ENCODE measurements around the gene GRAP. TPM values are rescaled to one million over a fixed set of nuclear protein-coding genes. Genes with fewer than 3 reads are reported as not detected.
A peak's percentile ranks its signal among the peaks of the same experiment; 100 is the strongest.

GRAP gene
- polyA plus RNA-seq, 4 donors: 2.7 to 8.1 (median 5.9) TPM; not detected in 1

DNA sequence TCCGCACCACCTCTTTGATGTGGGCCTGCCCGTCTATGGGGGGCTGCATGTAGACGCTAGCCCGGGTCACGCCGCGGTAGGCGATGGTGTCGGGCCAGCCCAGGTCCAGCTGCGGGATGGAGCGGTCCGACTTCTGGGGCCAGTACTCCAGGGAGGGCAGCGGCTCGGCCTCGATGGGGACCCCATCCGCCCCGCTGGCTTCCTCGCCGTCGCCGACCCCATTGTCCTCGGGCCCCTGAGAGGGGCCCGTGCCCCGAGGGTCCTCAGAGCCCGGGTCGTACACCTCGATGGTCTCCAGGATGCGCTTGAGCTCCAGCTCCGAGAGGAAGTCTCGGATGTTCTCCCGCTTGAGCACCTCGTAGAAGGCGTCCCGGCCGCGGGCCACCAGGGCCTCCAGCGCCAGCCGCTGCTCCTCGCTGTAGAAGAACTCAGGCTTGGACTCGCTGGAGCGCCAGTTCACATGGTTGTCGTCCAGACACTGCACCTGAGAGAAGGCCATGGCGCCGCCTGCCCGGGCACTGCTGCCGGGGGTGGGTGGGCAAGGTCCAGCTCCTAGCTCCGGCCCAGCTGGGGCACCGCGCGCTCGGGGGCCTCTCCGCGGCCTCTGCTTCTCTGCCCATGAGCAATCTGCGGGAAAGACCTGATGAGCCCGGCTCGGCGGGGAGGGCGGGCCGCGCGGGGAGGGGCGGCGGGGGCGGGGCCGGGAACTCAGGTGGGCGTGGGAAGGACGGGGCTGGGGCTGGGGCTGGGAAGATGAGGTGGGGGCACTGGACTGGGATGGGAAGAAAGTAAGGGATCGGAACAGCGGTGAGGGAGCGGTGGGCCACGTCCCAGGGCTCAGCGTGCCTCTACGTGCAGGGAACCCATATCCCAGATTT, 43.0 kb downstream of the GRAP start:
- peaks cover 0 to 49% (median 0%) of the 10 kb centered on the region in 3 donors for H3K36me3 ChIP-seq (ENCODE audit: control insufficient read depth in 3 of 3, insufficient read depth in 2 of 3, low read depth in 1 of 3, low read length in 3 of 3)
- WGBS, 3 donors: 9 to 20% (median 19%) methylated on average over 61 to 73 of the region's 73 CpGs
- peak overlapping the region; percentile 32 to 74 (median 65) for H3K4me3 ChIP-seq (ENCODE audit: low read depth in 1 of 3, low read length in 3 of 3)
- H3K9me3 ChIP-seq (ENCODE audit: control insufficient read depth in 2 of 2, insufficient read depth in 1 of 2, low read depth in 1 of 2, low read length in 1 of 2): peaks cover 0 to 5% of the 10 kb centered on the region in 2 donors
- H3K4me1 ChIP-seq (ENCODE audit: control insufficient read depth in 3 of 3, insufficient read depth in 2 of 3, low read depth in 1 of 3, low read length in 2 of 3): peaks cover 0 to 39% (median 0%) of the 10 kb centered on the region in 3 donors
- DNase-seq (peak; percentile 57 to 87), FAIRE-seq (no peak)
- no peaks in the 10 kb centered on the region for H3K27me3 ChIP-seq (ENCODE audit: control insufficient read depth in 3 of 3, insufficient read depth in 3 of 3, low read length in 3 of 3)
- peak overlapping the region; percentile 76 to 98 (median 90) for H3K27ac ChIP-seq (ENCODE audit: low read depth in 1 of 3, low read length in 2 of 3)

DNA sequence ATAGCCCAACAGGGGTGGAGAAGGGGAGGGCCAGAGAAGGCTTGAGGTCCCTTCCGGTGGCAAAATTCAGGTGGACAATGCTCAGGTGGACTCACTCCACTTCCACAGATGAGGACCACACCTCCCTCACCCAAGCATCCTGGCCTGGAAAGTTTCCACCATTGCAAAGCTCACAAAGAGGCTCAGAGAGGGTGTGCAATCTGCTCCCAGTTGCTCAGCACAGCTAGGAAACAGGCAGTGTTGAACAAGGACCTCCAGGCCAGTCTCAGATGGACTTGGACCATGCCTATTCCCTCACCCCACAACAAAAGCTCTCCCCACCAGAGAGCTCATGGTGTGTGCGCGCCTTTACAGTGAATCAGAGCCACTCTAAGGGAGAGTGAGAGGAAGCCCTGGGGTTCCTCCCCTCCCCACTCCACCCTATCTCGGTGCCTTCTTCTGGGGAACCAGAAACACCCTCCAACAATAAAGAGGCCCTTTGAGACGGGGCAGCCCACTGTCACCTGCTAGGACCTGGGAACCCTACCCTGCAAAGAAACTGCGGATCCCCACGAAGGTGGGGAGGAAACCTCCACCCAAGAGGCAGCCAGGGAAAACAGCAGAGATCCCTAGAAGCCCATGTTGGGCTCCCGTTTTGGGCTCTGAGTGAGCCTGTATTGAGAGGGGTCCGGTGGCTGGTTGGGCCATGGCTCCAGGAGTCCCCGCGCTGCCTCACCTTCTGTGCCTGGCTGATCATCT, 43.8 kb downstream of the GRAP start:
- Histone ChIP-seq H3K27me3 (ENCODE audit: control insufficient read depth in 3 of 3, insufficient read depth in 3 of 3, low read length in 3 of 3) (no peaks in the 10 kb centered on the region), H3K4me1 (ENCODE audit: control insufficient read depth in 3 of 3, insufficient read depth in 2 of 3, low read depth in 1 of 3, low read length in 2 of 3) (peaks cover 0 to 47% (median 0%) of the 10 kb centered on the region in 3 donors), H3K9me3 (ENCODE audit: control insufficient read depth in 2 of 2, insufficient read depth in 1 of 2, low read depth in 1 of 2, low read length in 1 of 2) (peaks cover 0 to 5% of the 10 kb centered on the region in 2 donors), H3K36me3 (ENCODE audit: control insufficient read depth in 3 of 3, insufficient read depth in 2 of 3, low read depth in 1 of 3, low read length in 3 of 3) (peaks cover 0 to 57% (median 0%) of the 10 kb centered on the region in 3 donors), H3K27ac (ENCODE audit: low read depth in 1 of 3, low read length in 2 of 3) (peak overlapping the region in 2 of 3 donors; percentile 76 to 98), H3K4me3 (ENCODE audit: low read depth in 1 of 3, low read length in 3 of 3) (peak overlapping the region; percentile 32 to 74 (median 65))
- peak; percentile 33 to 74 for DNase-seq
- 32 to 59% (median 38%) methylated on average over 11 of the region's 11 CpGs for WGBS, 3 donors
- no peak for FAIRE-seq

GRCh38 chr17:19001907-19002590, 44.7 kb downstream of the GRAP start:
- 60 to 68% (median 66%) methylated on average over 7 of the region's 7 CpGs for WGBS, 3 donors
- DNase-seq (no peak), FAIRE-seq (no peak)
- Histone ChIP-seq H3K9me3 (ENCODE audit: control insufficient read depth in 2 of 2, insufficient read depth in 1 of 2, low read depth in 1 of 2, low read length in 1 of 2) (peaks cover 0 to 5% of the 10 kb centered on the region in 2 donors), H3K36me3 (ENCODE audit: control insufficient read depth in 3 of 3, insufficient read depth in 2 of 3, low read depth in 1 of 3, low read length in 3 of 3) (peaks cover 0 to 67% (median 0%) of the 10 kb centered on the region in 3 donors), H3K4me1 (ENCODE audit: control insufficient read depth in 3 of 3, insufficient read depth in 2 of 3, low read depth in 1 of 3, low read length in 2 of 3) (peaks cover 0 to 55% (median 0%) of the 10 kb centered on the region in 3 donors), H3K27me3 (ENCODE audit: control insufficient read depth in 3 of 3, insufficient read depth in 3 of 3, low read length in 3 of 3) (no peaks in the 10 kb centered on the region), H3K4me3 (ENCODE audit: low read depth in 1 of 3, low read length in 3 of 3) (peak overlapping the region in 2 of 3 donors; percentile 65 to 74), H3K27ac (ENCODE audit: low read depth in 1 of 3, low read length in 2 of 3) (peak overlapping the region; percentile 6 to 98 (median 84))

- FAIRE-seq (no peak), DNase-seq (peak; percentile 86 to 91)
- Histone ChIP-seq H3K27me3 (ENCODE audit: control insufficient read depth in 3 of 3, insufficient read depth in 3 of 3, low read length in 3 of 3) (no peaks in the 10 kb centered on the region), H3K27ac (ENCODE audit: low read depth in 1 of 3, low read length in 2 of 3) (peak overlapping the region; percentile 80 to 98 (median 84)), H3K9me3 (ENCODE audit: control insufficient read depth in 2 of 2, insufficient read depth in 1 of 2, low read depth in 1 of 2, low read length in 1 of 2) (peaks cover 0 to 7% of the 10 kb centered on the region in 2 donors), H3K4me1 (ENCODE audit: control insufficient read depth in 3 of 3, insufficient read depth in 2 of 3, low read depth in 1 of 3, low read length in 2 of 3) (peaks cover 0 to 64% (median 0%) of the 10 kb centered on the region in 3 donors), H3K36me3 (ENCODE audit: control insufficient read depth in 3 of 3, insufficient read depth in 2 of 3, low read depth in 1 of 3, low read length in 3 of 3) (peaks cover 0 to 78% (median 0%) of the 10 kb centered on the region in 3 donors), H3K4me3 (ENCODE audit: low read depth in 1 of 3, low read length in 3 of 3) (peak overlapping the region in 2 of 3 donors; percentile 65 to 74)
- WGBS, 3 donors: 41 to 73% (median 47%) methylated on average over 17 of the region's 17 CpGs
Observed at GRCh38 chr17:19000531-19001325, 46.0 kb downstream of the GRAP start.

GRCh38 chr17:18999911-19000310, 46.8 kb downstream of the GRAP start:
- H3K36me3 ChIP-seq (ENCODE audit: control insufficient read depth in 3 of 3, insufficient read depth in 2 of 3, low read depth in 1 of 3, low read length in 3 of 3): peaks cover 0 to 78% (median 0%) of the 10 kb centered on the region in 3 donors
- no peak overlapping the region for H3K4me3 ChIP-seq (ENCODE audit: low read depth in 1 of 3, low read length in 3 of 3)
- no peaks in the 10 kb centered on the region for H3K27me3 ChIP-seq (ENCODE audit: control insufficient read depth in 3 of 3, insufficient read depth in 3 of 3, low read length in 3 of 3)
- H3K9me3 ChIP-seq (ENCODE audit: control insufficient read depth in 2 of 2, insufficient read depth in 1 of 2, low read depth in 1 of 2, low read length in 1 of 2): peaks cover 0 to 12% of the 10 kb centered on the region in 2 donors
- FAIRE-seq (no peak), DNase-seq (no peak)
- H3K27ac ChIP-seq (ENCODE audit: low read depth in 1 of 3, low read length in 2 of 3): peak overlapping the region in 1 of 3 donors; percentile 98
- H3K4me1 ChIP-seq (ENCODE audit: control insufficient read depth in 3 of 3, insufficient read depth in 2 of 3, low read depth in 1 of 3, low read length in 2 of 3): peaks cover 0 to 61% (median 0%) of the 10 kb centered on the region in 3 donors
- 81 to 87% (median 86%) methylated on average over 6 of the region's 6 CpGs for WGBS, 3 donors

DNA sequence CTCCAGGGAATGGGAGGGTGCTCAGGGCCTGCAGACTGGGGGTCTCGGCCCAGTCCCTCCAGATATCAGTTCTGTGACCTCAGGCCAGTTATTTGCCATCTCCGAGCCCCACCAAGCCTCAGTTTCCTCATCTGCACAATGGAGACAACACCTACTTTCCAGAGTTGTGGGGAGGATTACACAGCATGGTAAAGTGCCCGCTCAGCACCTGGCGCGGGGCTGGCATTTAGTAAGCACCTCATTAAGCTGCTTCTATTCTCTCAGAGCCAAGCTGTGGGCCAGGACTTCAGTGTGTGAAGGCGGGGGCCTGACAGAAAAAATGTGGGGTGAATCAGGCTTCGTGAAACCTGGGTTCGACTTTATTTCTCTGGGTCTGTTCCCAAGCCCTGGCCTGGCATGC, 47.4 kb downstream of the GRAP start:
- no peak for DNase-seq
- peaks cover 0 to 60% (median 0%) of the 10 kb centered on the region in 3 donors for H3K4me1 ChIP-seq (ENCODE audit: control insufficient read depth in 3 of 3, insufficient read depth in 2 of 3, low read depth in 1 of 3, low read length in 2 of 3)
- H3K27ac ChIP-seq (ENCODE audit: low read depth in 1 of 3, low read length in 2 of 3): peak overlapping the region in 1 of 3 donors; percentile 98
- 93 to 95% (median 93%) methylated on average over 8 of the region's 8 CpGs for WGBS, 3 donors
- no peaks in the 10 kb centered on the region for H3K27me3 ChIP-seq (ENCODE audit: control insufficient read depth in 3 of 3, insufficient read depth in 3 of 3, low read length in 3 of 3)
- no peak for FAIRE-seq
- H3K4me3 ChIP-seq (ENCODE audit: low read depth in 1 of 3, low read length in 3 of 3): no peak overlapping the region
- H3K36me3 ChIP-seq (ENCODE audit: control insufficient read depth in 3 of 3, insufficient read depth in 2 of 3, low read depth in 1 of 3, low read length in 3 of 3): peaks cover 0 to 78% (median 0%) of the 10 kb centered on the region in 3 donors
- H3K9me3 ChIP-seq (ENCODE audit: control insufficient read depth in 2 of 2, insufficient read depth in 1 of 2, low read depth in 1 of 2, low read length in 1 of 2): peaks cover 0 to 12% of the 10 kb centered on the region in 2 donors

DNA sequence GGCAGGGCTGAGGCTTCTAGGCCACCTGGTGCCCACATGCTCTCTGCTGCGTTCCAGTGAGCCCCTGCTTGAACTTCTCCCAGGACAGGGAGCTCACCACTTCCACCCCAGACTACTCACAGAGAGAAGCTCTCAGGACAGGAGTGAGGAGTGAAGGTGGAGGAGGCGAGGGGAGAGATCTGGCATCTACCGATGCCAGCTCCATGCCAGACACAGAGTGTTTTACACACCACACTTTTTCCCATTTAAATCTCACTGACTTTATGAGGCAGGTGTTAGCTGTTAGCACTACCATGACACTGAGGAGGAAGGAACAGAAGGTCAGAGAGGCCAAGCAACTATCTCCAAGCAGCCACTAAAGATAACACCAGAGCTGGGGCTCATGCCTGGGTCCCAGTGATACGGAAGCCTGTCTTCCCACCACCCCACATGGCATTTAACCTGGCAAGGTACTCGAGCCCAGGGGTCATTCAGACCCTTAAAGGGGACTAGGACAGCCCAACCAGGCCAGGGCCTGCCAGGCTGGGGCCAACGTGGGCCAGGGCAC, 49.0 kb downstream of the GRAP start:
- WGBS, 3 donors: 29 to 62% (median 53%) methylated on average over 6 of the region's 6 CpGs

More for the DNA sequence above, 49.0 kb downstream of the GRAP start:
- Histone ChIP-seq H3K27ac (ENCODE audit: low read depth in 1 of 3, low read length in 2 of 3) (peak overlapping the region in 2 of 3 donors; percentile 9 to 42), H3K4me3 (ENCODE audit: low read depth in 1 of 3, low read length in 3 of 3) (no peak overlapping the region), H3K9me3 (ENCODE audit: control insufficient read depth in 2 of 2, insufficient read depth in 1 of 2, low read depth in 1 of 2, low read length in 1 of 2) (peaks cover 0 to 12% of the 10 kb centered on the region in 2 donors), H3K27me3 (ENCODE audit: control insufficient read depth in 3 of 3, insufficient read depth in 3 of 3, low read length in 3 of 3) (no peaks in the 10 kb centered on the region), H3K36me3 (ENCODE audit: control insufficient read depth in 3 of 3, insufficient read depth in 2 of 3, low read depth in 1 of 3, low read length in 3 of 3) (peaks cover 0 to 85% (median 0%) of the 10 kb centered on the region in 3 donors), H3K4me1 (ENCODE audit: control insufficient read depth in 3 of 3, insufficient read depth in 2 of 3, low read depth in 1 of 3, low read length in 2 of 3) (peaks cover 0 to 70% (median 0%) of the 10 kb centered on the region in 3 donors)
- FAIRE-seq (no peak), DNase-seq (peak in 1 of 2 donors; percentile 41)
